ENCODE data around the gene APOBEC2.

GRCh38 chr6:41047306-41047705, 5.7 kb upstream of the APOBEC2 start:
- TF ChIP-seq YY1 (IDR thresholded peaks at IDR 0.05; ENCODE audit: insufficient read depth, insufficient read length) (no peak), SUZ12 (IDR thresholded peaks at IDR 0.05; ENCODE audit: extremely low read depth, insufficient read depth, insufficient read length) (no peak)
